ENCODE measurements around the gene GPX4.

- no peak for TF ChIP-seq CTCF (IDR thresholded peaks at IDR 0.05)
- no peak for TF ChIP-seq POLR2A (IDR thresholded peaks at IDR 0.05)
These were observed 29.0 kb downstream of the GPX4 start for GRCh38 chr19:1132552-1133383.
